Endodermal cell (in vitro differentiated cells): ENCODE data around the gene PIK3R5. TPM values are rescaled to one million over a fixed set of nuclear protein-coding genes. Genes with fewer than 3 reads are reported as not detected.

Experiments used
- DNase-seq: peaks from one replicate; pipeline ENCODE4 v3.0.0-alpha.2; 2017
- H3K27ac ChIP-seq: 2 replicates; pipeline ENCODE4 v1.5.1; 2013; ENCODE audit warnings: mild to moderate bottlenecking, low read depth, low read length, moderate library complexity
- H3K27me3 ChIP-seq: 2 replicates; pipeline ENCODE4 v1.6.1; 2013; ENCODE audit warnings: mild to moderate bottlenecking, low read length, moderate library complexity; ENCODE audit not compliant: insufficient read depth, control insufficient read depth, poor library complexity, severe bottlenecking
- H3K36me3 ChIP-seq: 2 replicates; pipeline ENCODE4 v1.7.0; 2013; ENCODE audit warnings: mild to moderate bottlenecking, low read length, moderate library complexity; ENCODE audit not compliant: control insufficient read depth, insufficient read depth
- H3K4me1 ChIP-seq: one replicate; pipeline ENCODE4 v1.7.0; 2013; ENCODE audit warnings: low read length; ENCODE audit not compliant: control insufficient read depth, insufficient read depth
- H3K4me3 ChIP-seq: 2 replicates; pipeline ENCODE4 v1.5.1; 2013; ENCODE audit warnings: mild to moderate bottlenecking, low read length, moderate library complexity
- H3K9ac ChIP-seq: 2 replicates; pipeline ENCODE4 v1.6.1; 2013; ENCODE audit warnings: mild to moderate bottlenecking, low read length, moderate library complexity; ENCODE audit not compliant: poor library complexity, severe bottlenecking; ENCODE audit errors: extremely low read depth
- H3K9me3 ChIP-seq: 2 replicates; pipeline ENCODE4 v1.6.1; 2013; ENCODE audit warnings: mild to moderate bottlenecking, low read length, moderate library complexity; ENCODE audit not compliant: control insufficient read depth
- H3K27ac Mint-ChIP-seq: 2 replicates; pipeline ENCODE4 v1.8.0; 2020; ENCODE audit warnings: mixed read lengths
- H3K27me3 Mint-ChIP-seq: 2 replicates; pipeline ENCODE4 v1.8.0; 2021; ENCODE audit warnings: mild to moderate bottlenecking, mixed read lengths; ENCODE audit not compliant: insufficient read depth
- H3K36me3 Mint-ChIP-seq: 2 replicates; pipeline ENCODE4 v1.8.0; 2020; ENCODE audit warnings: low read depth, mixed read lengths
- H3K4me1 Mint-ChIP-seq: 2 replicates; pipeline ENCODE4 v1.8.0; 2020; ENCODE audit warnings: mixed read lengths
- H3K4me3 Mint-ChIP-seq: 2 replicates; pipeline ENCODE4 v1.8.0; 2020; ENCODE audit warnings: mild to moderate bottlenecking, moderate library complexity, mixed read lengths
- H3K9me3 Mint-ChIP-seq: 2 replicates; pipeline ENCODE4 v1.8.0; 2020; ENCODE audit warnings: mild to moderate bottlenecking, mixed read lengths
- WGBS, 2 experiments: methylation state at CpG; one replicate each; pipeline versions ENCODE4 v1.1.5 to v1.1.7; 2013; ENCODE audit warnings: missing lambda C conversion rate in 2 of 2, mixed read lengths in 1 of 2; ENCODE audit not compliant: insufficient coverage in 1 of 2, insufficient read length in 1 of 2; 5-methylcytosine and 5-hydroxymethylcytosine counted together
- total RNA-seq, 2 donors: library from RNA; stranded (reverse); fragmentation: NEBNext Ultra II Directional in 1 of 2; extraction: Animal tissue kit (Norgen Biotek cat#: 25700) in 1 of 2; gene quantifications; 2 replicates in 1 of 2; 3 replicates in 1 of 2; pipeline ENCODE4 v1.2.1, GENCODE V29; 2021
- TF ChIP-seq, protein P1 (sequence below): fragments of 200-600 bp; sonication (generic); conservative IDR thresholded peaks from 2 replicates; pipeline ENCODE4 v1.5.0; 2021; ENCODE audit warnings: antibody characterized with exemption, mild to moderate bottlenecking

Gene PIK3R5
- total RNA-seq, 2 donors from 2014 or later = 10.4 to 37.0 TPM

DNA sequence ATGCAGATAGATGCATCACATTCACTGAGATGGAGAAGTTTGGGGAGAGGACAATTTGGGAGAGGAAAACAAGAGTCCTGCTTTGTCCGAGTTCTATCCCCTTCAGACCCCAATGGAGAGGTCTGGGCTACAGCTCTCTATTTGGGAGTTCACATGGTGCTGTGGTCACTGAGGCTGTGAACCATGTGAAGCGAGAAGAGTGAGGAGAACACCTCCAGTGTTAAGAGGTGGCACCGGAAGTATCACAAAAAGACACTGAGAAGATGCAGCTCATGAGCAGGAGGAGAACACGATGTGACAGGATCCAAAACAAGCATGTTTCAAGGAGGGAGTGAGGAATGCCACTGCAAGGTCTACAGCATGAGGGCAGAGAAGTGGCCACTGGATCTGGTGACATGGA lies 39.7 kb downstream of the PIK3R5 start:
- H3K4me3 Mint-ChIP-seq = no peak overlapping the region

DNA sequence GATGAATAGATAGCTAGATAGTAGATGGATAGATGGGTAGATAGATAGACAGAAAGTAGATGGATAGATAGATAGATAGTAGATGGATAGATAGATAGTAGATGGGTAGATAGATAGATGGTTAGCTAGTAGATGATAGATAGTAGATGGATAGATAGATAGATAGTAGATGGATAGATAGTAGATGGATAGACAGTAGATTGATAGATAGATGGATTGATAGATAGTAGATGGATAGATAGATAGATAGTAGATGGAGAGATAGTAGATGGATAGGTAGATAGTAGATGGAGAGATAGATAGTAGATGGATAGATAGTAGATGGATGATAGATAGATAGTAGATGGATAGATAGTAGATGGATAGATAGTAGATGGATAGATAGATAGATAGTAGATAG lies 40.4 kb downstream of the PIK3R5 start:
- no peak overlapping the region for H3K27ac ChIP-seq

More for the DNA sequence above, 39.7 kb downstream of the PIK3R5 start:
- Mint-ChIP-seq H3K27me3 (peaks cover 13% of the 10 kb centered on the region), H3K36me3 (no peaks in the 10 kb centered on the region), H3K9me3 (peaks cover 30% of the 10 kb centered on the region), H3K4me1 (no peaks in the 10 kb centered on the region), H3K27ac (no peak overlapping the region)
- TF ChIP-seq, protein P1, sequence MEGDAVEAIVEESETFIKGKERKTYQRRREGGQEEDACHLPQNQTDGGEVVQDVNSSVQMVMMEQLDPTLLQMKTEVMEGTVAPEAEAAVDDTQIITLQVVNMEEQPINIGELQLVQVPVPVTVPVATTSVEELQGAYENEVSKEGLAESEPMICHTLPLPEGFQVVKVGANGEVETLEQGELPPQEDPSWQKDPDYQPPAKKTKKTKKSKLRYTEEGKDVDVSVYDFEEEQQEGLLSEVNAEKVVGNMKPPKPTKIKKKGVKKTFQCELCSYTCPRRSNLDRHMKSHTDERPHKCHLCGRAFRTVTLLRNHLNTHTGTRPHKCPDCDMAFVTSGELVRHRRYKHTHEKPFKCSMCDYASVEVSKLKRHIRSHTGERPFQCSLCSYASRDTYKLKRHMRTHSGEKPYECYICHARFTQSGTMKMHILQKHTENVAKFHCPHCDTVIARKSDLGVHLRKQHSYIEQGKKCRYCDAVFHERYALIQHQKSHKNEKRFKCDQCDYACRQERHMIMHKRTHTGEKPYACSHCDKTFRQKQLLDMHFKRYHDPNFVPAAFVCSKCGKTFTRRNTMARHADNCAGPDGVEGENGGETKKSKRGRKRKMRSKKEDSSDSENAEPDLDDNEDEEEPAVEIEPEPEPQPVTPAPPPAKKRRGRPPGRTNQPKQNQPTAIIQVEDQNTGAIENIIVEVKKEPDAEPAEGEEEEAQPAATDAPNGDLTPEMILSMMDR = no peak
- DNase-seq = no peak
- Histone ChIP-seq H3K36me3 (no peaks in the 10 kb centered on the region), H3K4me1 (no peaks in the 10 kb centered on the region), H3K4me3 (no peak overlapping the region), H3K9me3 (peaks cover 15% of the 10 kb centered on the region), H3K27ac (no peak overlapping the region), H3K9ac (no peak overlapping the region), H3K27me3 (no peaks in the 10 kb centered on the region)
- 88 to 92% methylated on average over 4 of the region's 4 CpGs for WGBS, 2 experiments

DNA sequence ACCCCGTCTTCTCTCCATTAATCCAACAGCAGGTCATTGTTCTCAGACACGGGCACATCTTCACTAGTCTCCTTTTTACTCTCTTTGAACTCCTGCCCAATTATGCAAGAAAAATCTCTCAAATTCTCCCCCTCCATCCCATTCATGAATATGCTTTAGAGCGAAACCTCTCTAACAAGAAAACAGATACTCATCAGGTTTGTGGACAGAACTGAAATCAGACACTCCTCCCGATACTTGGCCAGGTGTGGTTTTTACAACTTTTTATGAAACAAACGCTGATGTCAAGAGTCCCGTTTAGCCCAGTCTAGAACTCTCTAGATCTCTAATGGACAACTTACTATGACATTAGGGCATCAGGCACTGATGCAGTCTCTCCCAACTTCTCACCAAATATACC lies 40.9 kb downstream of the PIK3R5 start:
- H3K4me1 ChIP-seq = no peaks in the 10 kb centered on the region
- Mint-ChIP-seq H3K9me3 (peaks cover 24% of the 10 kb centered on the region), H3K36me3 (no peaks in the 10 kb centered on the region), H3K27ac (no peak overlapping the region), H3K4me1 (no peaks in the 10 kb centered on the region), H3K27me3 (peaks cover 9% of the 10 kb centered on the region), H3K4me3 (no peak overlapping the region)
- TF ChIP-seq, protein P1 = no peak
- no peak overlapping the region for H3K4me3 ChIP-seq
- 89 to 97% methylated on average over 6 of the region's 6 CpGs for WGBS, 2 experiments
- H3K27me3 ChIP-seq = no peaks in the 10 kb centered on the region
- no peak for DNase-seq
- H3K27ac ChIP-seq = no peak overlapping the region
- H3K9me3 ChIP-seq = peaks cover 15% of the 10 kb centered on the region
- H3K9ac ChIP-seq = no peak overlapping the region
- H3K36me3 ChIP-seq = no peaks in the 10 kb centered on the region

More for the DNA sequence above, 40.4 kb downstream of the PIK3R5 start:
- Mint-ChIP-seq H3K9me3 (peaks cover 29% of the 10 kb centered on the region), H3K27me3 (peaks cover 13% of the 10 kb centered on the region), H3K4me1 (no peaks in the 10 kb centered on the region), H3K27ac (no peak overlapping the region), H3K4me3 (no peak overlapping the region), H3K36me3 (no peaks in the 10 kb centered on the region)
- TF ChIP-seq, protein P1 = no peak
- DNase-seq = no peak
- Histone ChIP-seq H3K9ac (no peak overlapping the region), H3K27me3 (no peaks in the 10 kb centered on the region), H3K4me3 (no peak overlapping the region), H3K9me3 (peaks cover 15% of the 10 kb centered on the region), H3K36me3 (no peaks in the 10 kb centered on the region), H3K4me1 (no peaks in the 10 kb centered on the region)
